Activated CD4-positive, alpha-beta T cell treated with anti-CD3 and anti-CD28 coated beads, Interleukin-2, amount 10 ng/mL, durations not matched to agents 7 days and 5 days (primary cell): ENCODE results near the gene EEF1AKMT4. TPM values are rescaled to one million over a fixed set of nuclear protein-coding genes. Genes with fewer than 3 reads are reported as not detected.
A peak's percentile ranks its signal among the peaks of the same experiment; 100 is the strongest.

Experiments
- CTCF ChIA-PET: fragments of 350-600 bp; sonication (Branson Sonifier 250); formaldehyde crosslinking; loops from one replicate; lab custom pipeline; 2021; ENCODE audit warnings: antibody characterized with exemption; lab: Charles Lee
- POLR2A ChIA-PET: fragments of 350-600 bp; sonication (Branson Sonifier 250); formaldehyde crosslinking; loops from one replicate; lab custom pipeline; 2021; ENCODE audit warnings: antibody characterized with exemption; lab: Charles Lee
- DNase-seq: peaks from one replicate; pipeline ENCODE4 v3.0.0-alpha.2; 2020
- H3K27ac Mint-ChIP-seq: one replicate; pipeline ENCODE4 v1.8.0; 2021; ENCODE audit warnings: mild to moderate bottlenecking, moderate library complexity, mixed read lengths
- H3K27me3 Mint-ChIP-seq: one replicate; pipeline ENCODE4 v1.8.0; 2021; ENCODE audit warnings: mixed read lengths
- H3K36me3 Mint-ChIP-seq: one replicate; pipeline ENCODE4 v1.8.0; 2021; ENCODE audit warnings: low read depth, mixed read lengths
- H3K4me1 Mint-ChIP-seq: one replicate; pipeline ENCODE4 v1.8.0; 2021; ENCODE audit warnings: mixed read lengths
- H3K4me3 Mint-ChIP-seq: one replicate; pipeline ENCODE4 v1.8.0; 2021; ENCODE audit warnings: mild to moderate bottlenecking, moderate library complexity, mixed read lengths
- H3K9me3 Mint-ChIP-seq: one replicate; pipeline ENCODE4 v1.8.0; 2021; ENCODE audit warnings: mixed read lengths
- total RNA-seq, 2 experiments: library from RNA; stranded (reverse); gene quantifications; one replicate each; pipeline ENCODE4 v1.2.3, GENCODE V29; 2021

EEF1AKMT4 gene
- total RNA-seq, 2 experiments from 2014 or later, result 4.2 to 4.7 TPM

- peak within 1 kb of the TSS; percentile 50 for H3K4me3 Mint-ChIP-seq
- H3K27me3 Mint-ChIP-seq, result peaks cover 53% of the 10 kb centered on the region
- no peaks in the 10 kb centered on the region for H3K9me3 Mint-ChIP-seq
- H3K27ac Mint-ChIP-seq, result no peak within 1 kb of the TSS
- peaks cover 10% of the 10 kb centered on the region for H3K4me1 Mint-ChIP-seq
- H3K36me3 Mint-ChIP-seq, result no peaks in the 10 kb centered on the region
- ChIA-PET CTCF (interaction anchor here (1.0 to 1.4 kb wide), 3 partner anchors 14 to 21 kb away, joined by 3 to 5 read pairs (median 4); no protein-coding TSS in a partner anchor), POLR2A (no interaction called here)
- DNase-seq, result peak; percentile 55
Observed at GRCh38 chr3:184229394-184230080, 19.9 kb upstream of the EEF1AKMT4 start, which contains the start of gene VWA5B2. TSS of gene VWA5B2 (plus strand) at chr3:184229585. CDS start at chr3:184230529, 944 bp downstream.

DNA sequence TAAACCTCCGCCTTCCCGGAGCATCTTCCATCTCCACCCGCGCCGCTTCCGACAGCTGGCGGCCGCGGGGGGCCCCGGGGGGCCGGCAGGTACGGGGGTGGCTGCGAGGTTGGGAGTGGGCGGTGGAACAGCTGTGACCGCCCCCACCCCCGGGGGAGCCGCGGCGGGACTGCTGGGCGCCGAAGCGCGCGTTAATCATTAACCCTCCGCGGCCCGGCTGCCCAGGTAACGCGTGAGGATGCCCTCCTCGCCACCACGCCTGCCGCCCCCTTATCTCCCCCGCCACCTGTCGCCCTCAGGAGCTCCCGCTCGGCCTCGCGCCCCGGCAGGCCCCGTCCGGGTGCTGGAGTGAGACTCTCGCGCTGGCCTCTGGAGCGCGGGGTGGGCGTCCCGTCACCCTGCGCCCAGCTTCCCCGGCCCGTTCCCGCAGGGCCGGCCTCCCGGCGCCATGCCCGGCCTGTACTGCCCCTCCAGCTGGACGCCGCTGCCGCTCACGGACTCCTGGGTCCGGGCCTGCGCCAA, 19.3 kb upstream of the EEF1AKMT4 start:
- ChIA-PET CTCF (interaction anchor here (1.0 to 1.4 kb wide), 3 partner anchors 14 to 20 kb away, joined by 3 to 5 read pairs (median 4); no protein-coding TSS in a partner anchor), POLR2A (no interaction called here)
- no peak overlapping the region for H3K27ac Mint-ChIP-seq
- no peak for DNase-seq
- peaks cover 52% of the 10 kb centered on the region for H3K27me3 Mint-ChIP-seq
- no peaks in the 10 kb centered on the region for H3K36me3 Mint-ChIP-seq
- H3K4me3 Mint-ChIP-seq, result no peak overlapping the region
- peaks cover 10% of the 10 kb centered on the region for H3K4me1 Mint-ChIP-seq
- no peaks in the 10 kb centered on the region for H3K9me3 Mint-ChIP-seq

GRCh38 chr3:184230603-184231528, 18.6 kb upstream of the EEF1AKMT4 start:
- ChIA-PET POLR2A (no interaction called here), CTCF (interaction anchor here (1.1 to 1.4 kb wide), 2 partner anchors 16 to 19 kb away, joined by 3 read pairs; no protein-coding TSS in a partner anchor)
- peaks cover 47% of the 10 kb centered on the region for H3K27me3 Mint-ChIP-seq
- no peaks in the 10 kb centered on the region for H3K36me3 Mint-ChIP-seq
- H3K27ac Mint-ChIP-seq, result no peak overlapping the region
- DNase-seq, result no peak
- H3K4me1 Mint-ChIP-seq, result peaks cover 10% of the 10 kb centered on the region
- H3K9me3 Mint-ChIP-seq, result no peaks in the 10 kb centered on the region
- H3K4me3 Mint-ChIP-seq, result peak overlapping the region; percentile 8

GRCh38 chr3:184231671-184232070, 17.8 kb upstream of the EEF1AKMT4 start:
- Mint-ChIP-seq H3K4me1 (peaks cover 10% of the 10 kb centered on the region), H3K36me3 (no peaks in the 10 kb centered on the region), H3K27me3 (peaks cover 42% of the 10 kb centered on the region), H3K4me3 (peak overlapping the region; percentile 8), H3K27ac (no peak overlapping the region), H3K9me3 (no peaks in the 10 kb centered on the region)
- ChIA-PET CTCF (interaction anchor here (1.1 kb wide), 1 partner anchor 17 kb away, joined by 3 read pairs; no protein-coding TSS in a partner anchor), POLR2A (no interaction called here)
- DNase-seq, result no peak

GRCh38 chr3:184233127-184233843, 16.2 kb upstream of the EEF1AKMT4 start:
- Mint-ChIP-seq H3K27ac (no peak overlapping the region), H3K9me3 (no peaks in the 10 kb centered on the region), H3K36me3 (no peaks in the 10 kb centered on the region), H3K27me3 (peaks cover 32% of the 10 kb centered on the region), H3K4me1 (peaks cover 10% of the 10 kb centered on the region), H3K4me3 (no peak overlapping the region)
- ChIA-PET POLR2A (no interaction called here), CTCF (interaction anchor here (1.0 kb wide), 1 partner anchor 84 kb away, joined by 4 read pairs; no protein-coding TSS in a partner anchor)
- DNase-seq, result no peak

DNA sequence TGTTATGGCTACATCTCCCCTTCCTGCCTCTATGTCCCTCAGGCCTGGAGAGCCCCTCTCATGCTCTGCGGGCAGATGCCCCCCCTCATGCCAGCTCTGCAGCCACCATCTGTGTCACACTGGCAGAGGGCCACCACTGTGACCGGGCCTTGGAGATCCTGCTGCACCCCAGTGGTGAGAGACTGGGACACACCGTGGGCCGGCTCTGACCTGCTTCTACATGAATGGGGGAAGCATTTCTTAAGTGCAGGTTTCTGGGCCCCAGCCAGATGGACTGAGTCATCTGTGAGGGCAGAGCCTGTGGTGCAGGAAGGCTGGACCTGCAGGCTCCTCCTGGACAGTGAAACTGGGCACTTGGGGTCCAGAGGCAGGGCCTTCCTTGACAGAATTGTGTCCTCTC, 15.2 kb upstream of the EEF1AKMT4 start:
- ChIA-PET CTCF (no interaction called here), POLR2A (no interaction called here)
- Mint-ChIP-seq H3K4me3 (no peak overlapping the region), H3K27me3 (peaks cover 22% of the 10 kb centered on the region), H3K4me1 (peaks cover 6% of the 10 kb centered on the region), H3K9me3 (no peaks in the 10 kb centered on the region), H3K27ac (no peak overlapping the region), H3K36me3 (no peaks in the 10 kb centered on the region)
- no peak for DNase-seq

DNA sequence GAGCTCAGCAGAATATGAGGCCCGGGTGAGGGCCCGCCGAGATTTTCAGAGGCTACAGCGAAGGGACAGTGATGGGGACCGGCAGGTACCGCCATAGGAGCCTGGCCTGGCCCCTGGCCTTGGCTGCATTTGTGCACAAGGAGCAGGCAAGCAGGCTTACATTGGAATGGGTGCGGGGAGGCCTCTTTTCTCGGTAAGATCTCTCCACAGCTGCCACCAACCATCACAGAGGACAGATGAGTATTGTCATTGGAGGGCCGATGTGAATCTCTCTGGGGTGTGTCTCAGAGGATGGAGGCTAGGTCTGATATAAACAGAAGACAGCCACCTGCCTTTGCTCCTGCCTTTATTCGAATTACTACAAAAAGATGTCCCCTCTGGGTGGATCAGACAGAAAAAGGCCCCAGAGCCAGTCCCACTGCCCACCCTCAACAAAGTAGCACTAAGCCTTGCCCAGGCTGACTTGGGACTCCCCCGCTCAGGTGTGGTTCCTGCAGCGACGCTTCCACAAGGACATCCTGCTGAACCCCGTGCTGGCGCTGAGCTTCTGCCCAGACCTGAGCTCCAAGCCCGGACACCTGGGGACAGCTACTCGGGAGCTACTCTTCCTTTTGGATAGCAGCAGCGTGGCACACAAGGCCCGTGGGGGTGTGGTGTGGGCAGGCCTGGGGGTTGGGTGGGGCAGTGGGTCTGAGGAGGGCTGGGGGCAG, 14.6 kb upstream of the EEF1AKMT4 start:
- H3K27ac Mint-ChIP-seq, result no peak overlapping the region
- POLR2A ChIA-PET, result no interaction called here
- peaks cover 6% of the 10 kb centered on the region for H3K4me1 Mint-ChIP-seq
- no peaks in the 10 kb centered on the region for H3K9me3 Mint-ChIP-seq
- H3K4me3 Mint-ChIP-seq, result no peak overlapping the region
- H3K36me3 Mint-ChIP-seq, result no peaks in the 10 kb centered on the region
- H3K27me3 Mint-ChIP-seq, result peaks cover 20% of the 10 kb centered on the region
- CTCF ChIA-PET, result no interaction called here
- DNase-seq, result no peak

DNA sequence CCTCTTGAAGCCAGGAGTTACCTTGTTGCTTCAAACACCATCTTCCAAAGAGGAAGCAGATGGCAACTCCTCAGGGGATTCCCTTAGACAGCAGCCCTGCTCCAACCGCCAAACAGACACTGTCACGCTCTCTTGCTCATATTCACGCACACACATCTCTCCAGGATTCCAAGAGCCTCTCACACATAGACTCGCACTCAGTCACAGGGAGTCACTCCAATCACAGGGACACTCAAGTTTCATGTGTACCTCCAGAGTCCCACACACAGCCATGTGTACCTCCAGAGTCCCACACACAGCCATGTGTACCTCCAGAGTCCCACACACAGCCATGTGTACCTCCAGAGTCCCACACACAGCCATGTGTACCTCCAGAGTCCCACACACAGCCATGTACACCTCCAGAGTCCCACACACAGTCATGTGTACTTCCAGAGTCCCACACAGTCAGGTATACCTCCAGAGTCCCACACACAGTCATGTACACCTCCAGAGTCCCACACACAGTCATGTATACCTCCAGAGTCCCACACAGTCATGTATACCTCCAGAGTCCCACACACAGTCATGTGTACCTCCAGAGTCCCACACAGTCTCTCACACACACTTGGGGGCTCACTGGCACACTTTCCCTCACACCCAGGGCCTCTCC, 14.0 kb upstream of the EEF1AKMT4 start:
- peaks cover 20% of the 10 kb centered on the region for H3K27me3 Mint-ChIP-seq
- H3K27ac Mint-ChIP-seq, result no peak overlapping the region
- H3K4me1 Mint-ChIP-seq, result peaks cover 6% of the 10 kb centered on the region
- no peak overlapping the region for H3K4me3 Mint-ChIP-seq
- ChIA-PET CTCF (interaction anchor here (3.0 kb wide), 1 partner anchor 8 kb away, joined by 16 read pairs; no protein-coding TSS in a partner anchor), POLR2A (no interaction called here)
- no peaks in the 10 kb centered on the region for H3K9me3 Mint-ChIP-seq
- H3K36me3 Mint-ChIP-seq, result no peaks in the 10 kb centered on the region
- DNase-seq, result no peak

- Mint-ChIP-seq H3K27ac (no peak overlapping the region), H3K27me3 (peaks cover 18% of the 10 kb centered on the region), H3K4me3 (no peak overlapping the region), H3K36me3 (no peaks in the 10 kb centered on the region), H3K4me1 (peaks cover 4% of the 10 kb centered on the region), H3K9me3 (no peaks in the 10 kb centered on the region)
- no peak for DNase-seq
- CTCF ChIA-PET, result interaction anchor here (1.4 to 3.0 kb wide), 2 partner anchors 8 to 11 kb away, joined by 3 to 16 read pairs; no protein-coding TSS in a partner anchor
- POLR2A ChIA-PET, result no interaction called here
Observed at GRCh38 chr3:184236033-184236410, 13.4 kb upstream of the EEF1AKMT4 start.

- H3K4me1 Mint-ChIP-seq, result no peaks in the 10 kb centered on the region
- no peak for DNase-seq
- no peaks in the 10 kb centered on the region for H3K36me3 Mint-ChIP-seq
- no peak overlapping the region for H3K4me3 Mint-ChIP-seq
- H3K27me3 Mint-ChIP-seq, result peaks cover 12% of the 10 kb centered on the region
- ChIA-PET CTCF (interaction anchor here (1.4 to 3.0 kb wide), 2 partner anchors 9 to 10 kb away, joined by 3 to 16 read pairs; no protein-coding TSS in a partner anchor), POLR2A (no interaction called here)
- H3K27ac Mint-ChIP-seq, result no peak overlapping the region
- H3K9me3 Mint-ChIP-seq, result no peaks in the 10 kb centered on the region
Observed at GRCh38 chr3:184236636-184237035, 12.8 kb upstream of the EEF1AKMT4 start.

GRCh38 chr3:184237211-184237610, 12.3 kb upstream of the EEF1AKMT4 start:
- ChIA-PET CTCF (interaction anchor here (0.9 to 3.0 kb wide), 3 partner anchors 9 to 132 kb away, joined by 3 to 16 read pairs (median 3); no protein-coding TSS in a partner anchor), POLR2A (no interaction called here)
- peaks cover 6% of the 10 kb centered on the region for H3K27me3 Mint-ChIP-seq
- H3K27ac Mint-ChIP-seq, result no peak overlapping the region
- DNase-seq, result no peak
- no peak overlapping the region for H3K4me3 Mint-ChIP-seq
- H3K9me3 Mint-ChIP-seq, result no peaks in the 10 kb centered on the region
- H3K36me3 Mint-ChIP-seq, result peaks cover under 1% of the 10 kb centered on the region
- no peaks in the 10 kb centered on the region for H3K4me1 Mint-ChIP-seq
